ENCODE measurements around the gene TSSK2.

TSSK2 gene

GRCh38 chr22:19172213-19173046 lies 41.3 kb downstream of the TSSK2 start:
- DNase-seq = no peak

GRCh38 chr22:19173047-19174035 lies 42.2 kb downstream of the TSSK2 start:
- no peak for DNase-seq

- DNase-seq = no peak
These were observed 43.3 kb downstream of the TSSK2 start for GRCh38 chr22:19174106-19175025.

- no peak for DNase-seq
These were observed 44.0 kb downstream of the TSSK2 start for GRCh38 chr22:19175026-19175601.

GRCh38 chr22:19175602-19176174 lies 44.6 kb downstream of the TSSK2 start:
- DNase-seq = no peak

- DNase-seq = no peak
These were observed 45.1 kb downstream of the TSSK2 start for GRCh38 chr22:19176175-19176643.

- no peak for DNase-seq
These were observed 45.6 kb downstream of the TSSK2 start for GRCh38 chr22:19176732-19177131.

GRCh38 chr22:19177164-19178064 lies 46.3 kb downstream of the TSSK2 start:
- DNase-seq = no peak

GRCh38 chr22:19178065-19178656 lies 47.1 kb downstream of the TSSK2 start:
- DNase-seq = peak; percentile 40 to 65 (median 49)

GRCh38 chr22:19178657-19179496 lies 47.8 kb downstream of the TSSK2 start, which contains the start of gene SLC25A1:
TSS of gene SLC25A1 (minus strand) at chr22:19178736. CDS start at chr22:19178673, 63 bp downstream.
- DNase-seq = peak; percentile 59 to 86 (median 66)

GRCh38 chr22:19179497-19180048 lies 48.5 kb downstream of the TSSK2 start:
- peak in 2 of 5 donors; percentile 15 to 68 for DNase-seq

GRCh38 chr22:19180234-19180633 lies 49.1 kb downstream of the TSSK2 start:
- DNase-seq = no peak

GRCh38 chr22:19180740-19181410 lies 49.8 kb downstream of the TSSK2 start:
- no peak for DNase-seq

GRCh38 chr22:19181786-19182471 lies 50.8 kb downstream of the TSSK2 start:
- DNase-seq = no peak

Data from T-helper 1 cell (primary cell).